GM21619 (cell line): ENCODE data around the gene NTN1.
"Not testable (repeated sequence)": the region's sequence is repeated elsewhere in the genome, so short reads cannot be mapped to it uniquely, and the experiment has no call there.

Experiments used
- ATAC-seq: cut with Tn5 transposase; IDR thresholded peaks from one replicate; pipeline ENCODE4 v1.9.1; 2021; ENCODE audit not compliant: unreplicated experiment

Gene NTN1

GRCh38 chr17:9240659-9241370 is 219.5 kb downstream of the NTN1 start:
- no peak for ATAC-seq

GRCh38 chr17:9241371-9241712 is 220.0 kb downstream of the NTN1 start:
- ATAC-seq = no peak

- no peak for ATAC-seq
Observed at GRCh38 chr17:9241774-9242496, 220.6 kb downstream of the NTN1 start.

DNA sequence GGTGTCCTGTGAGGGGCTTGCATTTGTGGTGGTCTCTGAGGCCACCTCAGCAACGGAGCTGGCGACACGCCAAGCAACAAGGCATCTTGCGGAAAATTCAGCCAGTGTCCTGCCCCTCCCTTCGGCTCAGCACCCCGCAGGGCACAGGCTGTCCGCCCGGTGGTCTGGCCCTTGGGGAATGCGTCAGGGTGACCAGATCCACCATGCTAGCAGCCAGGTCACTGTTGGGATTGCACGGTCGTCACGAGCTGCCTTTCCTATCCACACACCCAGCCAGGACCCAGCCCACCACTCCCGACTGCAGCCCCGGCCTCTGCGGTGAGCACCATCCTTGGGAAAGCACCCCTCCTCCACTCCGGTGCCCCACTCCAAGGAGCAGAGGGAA is 221.2 kb downstream of the NTN1 start:
- no peak for ATAC-seq

- ATAC-seq = no peak
Observed at GRCh38 chr17:9242983-9243382, 221.7 kb downstream of the NTN1 start.

DNA sequence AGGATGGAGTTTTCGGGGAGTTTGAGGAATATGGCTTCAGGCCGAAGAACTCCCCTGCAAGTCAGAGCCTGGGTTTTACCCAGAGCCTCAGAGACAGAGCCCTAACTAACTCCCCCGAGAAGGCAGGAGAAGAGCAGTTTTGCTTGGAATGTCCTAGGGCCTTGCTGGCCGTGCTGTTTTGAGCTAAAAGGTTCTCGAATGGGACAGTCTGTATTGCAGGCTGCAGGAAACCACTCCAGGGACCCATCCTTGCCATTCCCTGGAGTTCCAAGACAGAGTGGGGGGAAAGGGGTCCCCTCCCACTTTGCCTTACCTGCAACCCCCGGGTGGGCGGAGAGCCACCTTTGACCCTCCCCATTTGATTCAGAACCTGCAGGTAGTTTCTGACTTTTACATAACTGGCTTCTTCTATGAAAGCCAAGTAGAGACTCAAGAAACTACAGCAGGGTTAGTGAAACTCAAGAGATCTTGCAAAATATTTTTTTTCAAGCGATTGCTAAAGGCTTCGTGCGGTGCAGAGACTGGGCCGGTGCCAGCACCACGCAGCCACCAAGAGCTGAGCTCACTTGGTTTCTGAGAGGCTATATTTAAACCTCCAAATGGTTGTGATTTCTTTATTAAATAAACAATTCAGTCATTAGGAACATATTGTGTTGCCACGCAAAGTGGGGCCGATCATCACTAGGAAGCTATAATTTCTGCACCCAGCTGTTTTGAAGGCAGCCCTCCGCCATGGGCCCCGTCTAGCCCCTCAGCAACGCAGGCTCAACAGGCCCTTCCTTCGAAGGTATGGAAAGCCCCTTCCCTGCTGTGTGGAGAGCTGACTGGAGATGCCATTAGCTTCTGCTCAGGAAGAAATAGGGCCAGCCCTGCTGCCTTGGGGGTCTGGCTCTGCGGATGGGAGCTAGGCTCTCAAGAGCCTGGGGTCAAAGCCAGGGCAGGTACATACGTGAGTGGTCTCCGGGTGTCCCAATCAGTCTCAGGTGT is 223.0 kb downstream of the NTN1 start:
- ATAC-seq = no peak

DNA sequence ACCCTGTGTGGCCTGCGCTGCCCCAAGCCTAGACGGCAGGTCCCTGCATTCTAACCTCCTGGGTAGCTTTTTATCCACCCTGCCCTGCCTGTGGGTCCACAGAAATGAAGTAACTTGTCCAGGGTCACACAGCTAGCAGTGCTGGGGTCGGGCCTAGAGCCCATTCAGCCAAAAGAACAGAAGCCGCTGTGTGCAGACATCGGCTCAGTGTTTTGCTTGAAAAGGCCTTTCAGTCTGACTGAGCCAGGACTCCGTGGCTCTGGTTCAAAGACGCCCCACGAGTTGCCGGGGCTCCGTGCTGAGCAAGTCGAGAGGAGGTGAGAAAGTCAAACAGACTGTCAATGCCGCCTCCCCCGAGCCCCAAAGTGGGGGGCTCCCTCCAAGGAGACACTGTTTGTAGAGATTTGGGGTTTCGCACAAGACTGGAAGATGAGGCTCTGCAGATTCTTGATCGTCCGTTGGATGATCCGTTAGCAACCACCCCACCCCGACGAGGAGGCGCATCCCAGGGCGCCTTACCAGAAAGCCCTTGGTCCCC is 226.2 kb downstream of the NTN1 start:
- ATAC-seq = no peak

- ATAC-seq = no peak
Observed at GRCh38 chr17:9249245-9249953, 228.1 kb downstream of the NTN1 start.

DNA sequence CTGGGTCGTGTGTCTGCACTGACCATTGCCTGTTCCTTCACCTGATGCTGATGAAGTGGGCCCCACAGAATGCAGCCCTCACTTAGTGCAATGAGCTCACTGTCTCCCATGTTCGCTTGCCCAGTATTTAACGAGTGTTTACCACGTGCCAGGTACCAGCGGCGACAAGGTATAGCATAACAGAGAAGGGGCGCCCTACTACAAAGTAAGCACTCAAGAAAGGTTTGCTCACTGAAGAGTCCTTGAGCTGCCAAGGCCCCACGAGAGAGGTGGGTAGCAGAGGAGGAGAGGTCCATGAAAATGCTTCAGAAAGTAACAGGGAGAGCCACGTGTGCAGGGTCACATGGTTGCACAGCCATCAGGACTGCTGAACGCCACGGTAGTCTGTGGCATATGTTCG is 230.0 kb downstream of the NTN1 start:
- ATAC-seq = no peak

DNA sequence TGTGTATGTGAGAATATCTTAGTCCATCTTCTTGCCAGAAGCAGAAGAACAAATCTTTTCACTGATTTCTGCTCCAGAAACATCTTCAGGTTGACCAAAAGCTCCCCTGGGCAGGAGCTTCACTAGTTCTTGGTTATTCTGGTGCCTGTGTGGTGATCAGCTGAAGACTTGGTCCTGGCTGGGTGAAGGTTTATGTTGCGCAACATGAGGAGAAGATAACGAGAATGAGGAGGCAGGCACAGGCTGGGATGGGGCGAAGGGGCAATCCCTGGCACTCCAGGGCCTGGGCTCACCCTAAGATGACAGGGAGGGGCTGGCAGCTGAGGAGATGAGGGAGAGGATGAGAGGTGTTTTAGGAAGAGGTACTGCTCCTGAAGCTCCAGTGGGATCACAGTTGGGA is 232.0 kb downstream of the NTN1 start:
- no peak for ATAC-seq

DNA sequence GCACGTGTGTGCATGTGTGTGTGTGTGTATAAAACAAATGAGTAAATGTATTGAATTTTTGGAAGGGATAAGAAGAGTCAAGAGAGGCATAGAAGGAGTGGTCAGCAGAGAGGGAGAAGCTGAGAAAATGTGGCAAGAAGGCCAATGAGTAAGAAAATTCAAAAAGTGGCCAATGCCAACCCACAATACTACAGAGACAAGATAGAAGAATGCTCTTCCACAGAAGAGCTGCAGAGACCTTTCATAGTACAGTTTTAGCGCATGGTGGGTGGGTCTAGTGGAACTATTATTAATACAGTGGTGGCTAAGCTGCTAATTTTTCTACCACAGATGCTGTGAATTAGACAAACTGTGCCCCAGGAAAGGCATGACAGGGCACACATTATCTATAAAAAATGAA is 233.5 kb downstream of the NTN1 start:
- ATAC-seq = no peak

DNA sequence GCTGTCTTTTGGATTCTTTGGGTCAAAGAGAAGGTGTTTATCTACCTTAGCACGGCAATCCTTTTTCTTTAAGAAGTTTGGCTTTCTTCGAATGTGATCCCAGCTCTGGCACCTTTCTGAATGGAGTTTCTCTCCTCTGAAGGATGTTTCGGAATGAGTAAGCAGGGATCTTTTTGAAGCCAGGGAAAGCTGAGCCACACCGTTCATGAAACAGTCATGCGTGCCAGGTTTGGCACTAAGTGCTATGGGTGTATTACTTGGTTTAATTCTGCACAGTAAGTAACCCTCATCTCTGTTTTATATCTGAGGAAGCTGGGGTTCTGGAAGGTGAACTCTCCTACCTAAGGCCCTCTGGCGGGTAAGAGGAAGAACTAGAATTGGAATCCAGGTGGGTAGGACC is 234.5 kb downstream of the NTN1 start:
- ATAC-seq = no peak

- no peak for ATAC-seq
Observed at GRCh38 chr17:9256361-9256750, 235.0 kb downstream of the NTN1 start.

- ATAC-seq = no peak
Observed at GRCh38 chr17:9256751-9257629, 235.7 kb downstream of the NTN1 start.

DNA sequence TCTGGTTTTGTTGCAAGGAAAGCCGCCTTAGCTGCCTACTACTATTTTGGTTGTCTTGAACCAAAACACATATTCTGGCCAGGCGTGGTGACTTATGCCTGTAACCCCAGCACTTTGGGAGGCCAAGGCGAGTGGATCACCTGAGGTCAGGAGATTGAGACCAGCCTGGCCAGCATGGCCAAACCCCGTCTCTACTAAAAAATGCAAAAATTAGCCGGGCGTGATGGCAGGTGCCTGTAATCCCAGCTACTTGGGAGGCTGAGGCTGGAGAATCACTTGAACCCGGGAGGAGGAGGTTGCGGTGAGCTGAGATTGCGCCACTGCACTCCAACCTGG is 236.3 kb downstream of the NTN1 start:
- ATAC-seq = not testable (repeated sequence)

DNA sequence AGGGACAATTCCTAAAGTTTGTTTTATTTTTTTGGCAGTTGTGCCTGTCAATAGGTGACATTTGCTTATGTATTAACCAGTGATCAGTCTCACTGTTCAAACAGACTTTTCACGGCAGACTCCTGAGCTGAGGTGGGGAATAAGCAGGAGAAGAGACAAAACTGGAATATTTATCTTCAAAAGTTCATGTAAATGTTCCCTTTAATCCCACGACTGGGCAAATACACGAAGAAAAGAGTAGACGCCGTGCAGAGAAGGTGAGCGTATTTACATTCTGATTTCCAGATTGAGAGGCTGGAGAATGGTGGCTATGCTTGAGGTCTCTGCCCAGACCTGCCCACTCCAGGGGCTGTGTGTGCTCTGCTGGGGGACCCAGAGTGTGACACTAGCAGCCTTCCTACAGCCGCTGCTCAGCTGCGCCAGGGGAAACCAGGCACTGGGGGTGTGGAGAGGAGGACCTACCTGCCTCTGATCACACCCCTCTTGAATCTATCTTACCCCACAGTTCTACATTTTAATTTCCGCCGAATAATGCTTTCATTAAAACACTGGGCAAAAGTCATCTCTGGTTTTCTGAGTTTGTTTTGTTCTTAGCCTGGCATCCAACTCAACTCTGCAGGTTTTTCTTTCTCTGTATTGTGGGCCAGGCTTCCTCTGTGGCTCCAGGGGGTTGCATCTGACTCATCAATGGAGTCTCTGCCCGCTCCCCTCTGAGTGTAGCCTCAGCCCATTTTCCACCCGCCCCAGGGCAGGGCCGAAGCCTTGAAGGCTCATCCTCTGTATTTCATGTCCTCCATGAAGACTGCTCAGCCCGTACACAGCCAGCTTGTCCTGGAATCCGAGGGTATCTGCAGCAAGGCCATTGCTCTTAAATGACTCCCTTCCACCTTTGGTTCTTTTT is 237.1 kb downstream of the NTN1 start:
- ATAC-seq = no peak

- no peak for ATAC-seq
Observed at GRCh38 chr17:9259419-9259818, 238.1 kb downstream of the NTN1 start.

DNA sequence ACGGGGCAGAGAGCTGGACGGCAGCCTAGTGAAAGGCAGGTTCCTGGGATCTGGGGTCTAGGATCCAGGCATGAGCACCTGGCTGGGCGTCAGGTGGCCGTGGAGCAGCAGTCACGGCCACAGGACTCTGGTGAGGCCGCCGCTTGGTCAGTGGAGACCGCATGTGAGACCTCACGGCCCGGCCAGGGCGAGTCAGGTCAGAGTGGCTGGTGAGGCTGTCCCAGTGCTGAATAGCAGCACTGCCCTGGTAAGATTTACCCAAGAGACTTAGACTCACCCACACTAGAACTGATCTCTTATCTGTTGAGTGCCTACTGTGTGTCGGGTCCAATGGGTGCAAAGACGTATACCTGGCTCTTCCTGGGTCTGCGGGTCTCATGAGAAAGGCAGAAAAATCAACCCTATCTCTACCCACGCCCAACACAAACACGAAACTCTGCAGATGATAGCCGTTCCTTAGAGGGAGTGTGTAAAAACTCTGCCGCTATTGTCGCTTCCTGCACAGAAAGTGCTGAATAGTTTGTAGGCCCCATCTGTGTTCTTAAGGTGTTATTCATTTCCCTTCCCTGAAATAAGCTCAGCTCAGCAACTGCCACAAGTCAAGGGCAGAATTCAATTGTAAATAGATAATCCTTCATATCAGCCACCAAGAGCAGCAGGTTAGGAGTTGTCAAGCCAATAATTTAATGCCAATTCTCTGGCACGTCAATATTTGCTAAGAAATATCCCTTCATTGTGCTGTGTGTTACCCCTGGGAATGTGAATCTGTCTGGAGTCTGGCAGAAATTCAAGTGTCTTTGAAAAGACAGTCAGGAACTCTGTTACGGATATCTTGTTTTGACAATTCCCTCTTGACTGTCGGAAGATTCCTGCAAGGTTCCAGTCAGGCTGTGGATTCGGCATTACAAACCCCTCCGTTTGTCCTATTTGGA is 240.0 kb downstream of the NTN1 start:
- no peak for ATAC-seq
